GM18511 (cell line): ENCODE data around the gene UAP1.

Experiments used
- ATAC-seq: cut with Tn5 transposase; IDR thresholded peaks from one replicate; pipeline ENCODE4 v1.9.1; 2021; ENCODE audit warnings: mild to moderate bottlenecking, moderate library complexity; ENCODE audit not compliant: unreplicated experiment

Gene UAP1

DNA sequence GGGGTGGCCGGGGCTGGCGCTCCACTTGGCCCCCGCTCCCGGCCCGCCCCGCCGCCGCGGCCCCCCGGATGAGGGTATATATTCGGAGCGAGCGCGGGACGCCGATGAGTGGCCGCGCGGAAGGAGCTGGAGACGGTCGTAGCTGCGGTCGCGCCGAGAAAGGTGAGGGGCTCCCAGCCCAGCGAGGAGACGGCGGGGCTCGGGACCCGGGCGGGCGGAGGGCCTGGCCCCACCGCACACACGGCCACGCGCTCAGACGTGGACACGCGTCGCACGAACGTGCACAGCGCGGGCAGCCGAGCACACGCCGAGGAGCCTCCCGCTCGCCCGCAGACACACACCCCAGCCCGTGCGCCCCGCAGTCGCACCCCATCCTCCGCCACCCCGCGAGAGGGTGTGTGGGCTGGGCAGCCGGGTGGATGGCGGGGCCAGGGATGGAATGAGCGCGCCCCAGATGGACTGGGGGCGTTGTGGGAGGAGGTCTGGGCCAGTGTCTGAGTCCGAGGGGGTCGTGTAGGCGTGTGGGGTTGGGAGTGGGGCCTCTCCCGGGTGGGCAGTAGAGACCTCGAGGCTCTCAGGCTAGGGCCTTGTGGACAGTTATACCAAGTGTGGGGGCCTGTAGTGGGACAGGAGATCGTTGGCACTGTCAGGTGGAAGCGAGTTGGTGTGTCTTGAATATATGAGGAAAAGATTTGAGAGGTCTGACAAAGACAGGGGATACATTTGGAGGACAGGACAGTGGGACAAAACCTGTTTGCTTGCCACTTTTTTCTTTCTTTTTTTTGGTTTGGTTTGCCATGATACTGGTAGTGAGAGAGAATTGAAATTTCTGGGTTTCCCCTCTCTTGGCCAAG is at the start of gene UAP1:
UAP1 (plus strand) TSS at position 107 of the 854 bp plus-strand sequence. CDS start 4,347 bp downstream, outside the sequence.
- ATAC-seq, result peak; percentile 54

DNA sequence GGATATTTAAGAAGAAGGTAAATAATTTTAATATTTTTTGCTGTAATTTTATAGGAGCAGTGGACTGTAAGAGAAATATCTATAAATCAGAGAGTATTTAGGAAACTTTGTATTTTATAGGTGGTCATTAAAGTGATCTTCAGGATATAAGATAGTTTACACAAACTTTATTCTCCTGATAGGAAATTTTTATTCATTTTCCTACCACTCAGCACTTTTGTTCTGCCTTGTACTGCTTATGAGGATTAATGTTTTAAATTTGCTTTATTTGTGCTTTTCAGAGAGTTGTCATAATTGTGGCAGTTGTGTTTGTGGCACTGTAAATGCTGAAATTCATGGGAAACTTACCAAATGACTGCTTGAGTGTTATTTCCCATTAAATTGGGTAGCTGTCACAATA is 34.2 kb upstream of the UAP1 start:
- ATAC-seq, result no peak

DNA sequence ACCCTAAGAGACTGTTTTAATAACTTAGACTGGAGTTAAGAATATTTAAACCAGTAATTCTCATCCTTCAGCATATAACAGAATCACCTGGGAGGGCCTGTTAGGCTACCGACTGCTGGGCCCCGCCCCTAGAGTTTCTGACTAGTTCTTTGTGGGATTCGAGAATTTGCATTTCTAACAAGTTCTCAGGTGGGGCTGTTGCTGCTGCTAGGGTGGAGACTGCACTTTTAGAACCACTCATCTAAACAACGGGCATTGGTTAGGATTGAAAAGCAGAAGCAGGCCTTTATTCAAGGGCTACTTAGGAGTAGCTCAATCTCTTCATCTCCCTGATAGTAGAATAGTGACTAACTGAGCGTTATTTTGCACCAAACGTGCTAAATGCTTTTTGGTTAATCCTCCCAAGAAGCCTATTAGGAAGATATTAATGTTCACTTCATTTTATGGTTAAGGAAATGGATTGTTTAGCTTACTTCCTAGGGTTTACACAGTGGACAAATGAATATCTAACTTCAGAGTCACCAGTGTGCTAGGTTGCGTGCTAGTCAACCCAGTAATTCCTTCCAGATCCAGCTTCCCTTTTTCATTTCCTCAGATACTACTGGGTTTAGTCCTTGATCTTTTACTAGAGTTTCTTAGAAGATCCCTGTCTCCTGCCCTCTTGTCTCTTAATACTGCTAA is 31.1 kb upstream of the UAP1 start:
- peak; percentile 96 for ATAC-seq

DNA sequence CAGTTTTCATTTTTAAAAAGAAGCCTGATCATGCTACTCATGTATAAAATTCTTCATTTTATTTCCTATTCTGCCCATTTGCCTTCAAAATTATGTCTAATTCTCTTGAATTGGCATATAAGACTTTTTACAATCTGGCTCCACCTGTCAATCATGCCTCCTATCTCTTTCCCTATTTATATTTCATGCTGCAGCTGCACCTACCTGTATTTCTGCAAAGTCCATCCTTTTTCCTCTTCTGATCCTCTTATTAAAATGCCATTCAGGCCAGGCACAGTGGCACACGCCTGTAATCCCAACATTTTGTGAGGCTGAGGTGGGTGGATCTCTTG is 30.6 kb upstream of the UAP1 start:
- no peak for ATAC-seq

DNA sequence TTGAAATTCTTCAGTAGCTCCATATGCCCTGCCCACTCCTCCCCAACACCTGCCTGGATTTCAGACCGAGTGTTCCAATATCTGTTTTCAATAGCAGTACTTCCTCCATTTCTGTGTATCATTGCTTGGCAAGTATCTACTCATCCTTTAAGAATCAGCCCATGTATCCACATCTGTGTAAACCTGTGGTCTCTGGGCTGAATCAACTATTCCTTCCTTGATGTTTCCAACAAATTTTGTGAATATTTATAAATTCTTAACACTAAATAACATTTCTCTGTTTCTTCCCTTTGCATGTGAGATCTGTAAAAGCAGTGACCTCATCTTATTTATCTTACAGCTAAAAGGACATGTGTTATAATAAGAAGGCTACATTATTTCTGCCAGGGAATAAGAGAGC is 26.0 kb upstream of the UAP1 start:
- ATAC-seq, result no peak

DNA sequence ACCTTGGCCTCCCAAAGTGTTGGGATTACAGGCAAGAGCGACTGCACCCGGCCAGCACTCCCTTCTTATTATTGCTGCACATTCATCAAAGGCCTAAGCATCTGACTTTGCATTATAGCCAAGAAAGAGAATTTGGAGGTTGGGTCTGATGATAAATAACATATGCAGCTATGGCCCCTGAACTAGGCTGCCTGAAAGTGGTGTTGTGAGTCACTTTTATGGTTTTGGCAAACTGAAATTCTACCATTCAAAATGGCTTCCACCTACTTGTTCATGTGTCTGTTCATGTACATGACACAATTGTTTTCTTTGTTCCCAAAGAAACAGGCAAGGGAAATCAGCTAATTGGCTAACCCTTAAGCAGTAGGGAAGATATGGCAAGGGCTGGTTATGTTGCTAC is 25.0 kb upstream of the UAP1 start:
- ATAC-seq, result no peak

DNA sequence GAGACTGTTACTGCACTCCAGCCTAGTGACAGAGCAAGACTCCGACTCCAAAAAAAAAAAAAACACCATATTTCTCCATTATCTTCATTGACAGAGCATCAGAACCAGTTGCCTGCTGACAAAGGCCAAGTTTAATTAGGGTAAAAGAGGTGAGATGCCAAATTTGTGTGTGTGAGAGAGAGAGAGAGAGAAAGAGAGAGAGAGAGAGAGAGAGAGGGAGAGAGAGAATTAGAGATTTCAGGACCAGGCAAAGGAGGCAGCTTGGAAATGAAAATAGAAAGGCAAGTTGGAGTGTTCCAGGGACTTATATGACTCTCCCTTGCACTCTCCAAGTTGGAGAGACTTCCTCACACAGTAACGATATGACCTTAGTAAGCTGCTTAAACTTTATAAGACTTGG is 24.3 kb upstream of the UAP1 start:
- no peak for ATAC-seq

DNA sequence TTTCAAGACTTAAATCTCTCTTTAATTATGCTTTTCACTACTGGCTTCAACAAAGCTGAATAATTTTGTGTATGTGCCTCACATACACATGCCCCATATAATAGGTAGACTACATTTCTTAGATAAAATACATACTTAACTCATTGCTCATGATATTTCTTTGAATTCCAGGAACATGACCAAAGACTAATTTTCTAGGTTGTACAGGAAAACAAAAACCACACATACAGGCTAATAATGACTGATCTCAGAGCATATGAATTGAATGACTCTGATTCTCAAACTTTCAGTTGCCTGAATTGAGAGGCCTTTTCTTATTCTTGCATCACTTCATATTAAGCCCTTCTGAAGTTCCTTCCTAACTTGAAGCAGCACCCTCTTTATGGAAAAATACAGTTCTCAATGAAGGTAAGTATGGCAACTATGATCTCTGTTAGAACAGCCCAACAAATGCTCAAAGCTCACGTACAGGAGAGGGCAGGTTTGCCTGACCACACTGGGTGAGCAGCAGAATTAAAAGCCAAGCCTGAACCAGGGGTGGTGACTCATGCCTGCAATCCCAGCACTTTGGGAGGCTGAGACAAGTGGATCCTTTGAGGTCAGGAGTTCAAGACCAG is 22.6 kb upstream of the UAP1 start:
- no peak for ATAC-seq

DNA sequence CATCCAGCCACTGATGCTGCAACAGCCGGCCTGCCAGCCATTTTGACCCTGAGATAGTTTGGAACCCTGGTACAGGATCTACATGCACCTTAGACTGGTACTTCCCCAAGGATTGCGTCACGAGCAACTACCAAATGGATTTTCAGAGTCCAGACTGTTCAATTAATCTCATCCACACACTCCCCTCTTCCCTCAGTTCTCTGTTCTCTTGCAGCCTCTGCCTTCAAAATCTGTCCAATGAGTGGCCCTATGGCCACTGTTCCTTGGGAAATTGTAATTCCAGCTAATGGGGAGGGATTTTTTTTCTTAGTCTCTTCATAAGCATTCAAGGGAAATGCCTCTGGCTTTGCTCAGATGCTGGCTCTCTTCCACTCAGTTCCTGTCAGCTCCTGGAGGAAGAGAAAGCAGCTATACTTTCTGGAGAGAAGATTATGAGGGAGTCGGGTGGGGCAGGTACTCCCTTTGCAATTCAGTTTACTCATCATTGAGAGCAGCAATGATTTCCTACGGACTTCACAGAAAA is 19.8 kb upstream of the UAP1 start:
- ATAC-seq, result no peak

DNA sequence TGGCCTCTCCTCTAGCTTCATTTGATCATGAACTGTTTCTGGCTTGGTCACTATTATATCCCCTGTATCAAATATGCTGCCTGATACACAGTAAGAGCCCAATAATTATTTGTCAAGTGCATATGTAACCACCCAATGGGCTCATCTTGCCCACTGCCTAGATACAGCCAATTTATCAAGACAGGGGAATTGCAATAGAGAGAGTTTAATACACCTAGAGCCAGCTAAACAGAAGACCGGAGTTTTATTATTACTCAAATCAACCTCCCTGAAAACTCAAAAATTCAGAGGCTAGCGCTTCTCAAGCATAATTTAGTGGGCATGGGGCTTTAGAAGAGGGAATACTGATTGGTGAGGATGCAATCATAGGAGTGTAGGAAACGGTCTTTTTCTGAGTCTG is 18.3 kb upstream of the UAP1 start:
- ATAC-seq, result no peak

DNA sequence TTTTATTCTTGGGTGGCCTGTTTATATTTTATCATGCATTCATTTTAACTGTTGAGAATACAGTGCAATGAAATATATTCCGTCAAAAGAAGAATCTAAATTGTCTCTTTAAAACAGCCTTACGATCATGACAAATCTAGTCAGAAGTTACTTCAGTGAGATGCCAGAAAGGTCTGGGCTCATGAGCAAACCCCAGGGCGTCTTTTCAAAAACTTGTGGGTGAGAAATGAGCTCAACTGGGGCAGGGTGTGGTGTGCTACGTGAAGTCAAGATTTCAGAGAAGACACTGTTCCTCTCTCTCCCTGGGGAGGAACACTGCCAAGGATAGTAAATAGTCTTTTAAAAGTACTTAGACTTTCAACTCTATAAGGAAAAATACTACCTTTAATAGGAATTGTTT is 13.4 kb upstream of the UAP1 start:
- ATAC-seq, result no peak

DNA sequence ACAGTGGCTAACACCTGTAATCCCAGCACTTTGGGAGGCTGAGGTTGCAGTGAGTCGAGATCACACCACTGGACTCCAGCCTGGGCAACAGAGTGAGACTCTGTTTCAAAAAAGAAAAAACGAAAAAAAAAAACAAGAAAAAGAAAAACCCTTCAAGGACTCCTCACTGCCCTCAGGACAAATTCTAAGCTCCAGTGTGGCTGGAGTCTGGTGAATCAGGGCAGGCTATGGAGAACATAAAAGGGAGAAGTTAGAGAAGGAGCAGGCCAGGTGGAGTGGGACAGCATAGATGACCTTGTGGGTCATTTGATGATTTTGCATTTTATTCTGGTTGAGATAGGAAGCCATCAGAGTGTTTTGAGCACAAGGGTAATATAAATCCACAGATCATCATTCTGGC is 12.5 kb upstream of the UAP1 start:
- no peak for ATAC-seq

DNA sequence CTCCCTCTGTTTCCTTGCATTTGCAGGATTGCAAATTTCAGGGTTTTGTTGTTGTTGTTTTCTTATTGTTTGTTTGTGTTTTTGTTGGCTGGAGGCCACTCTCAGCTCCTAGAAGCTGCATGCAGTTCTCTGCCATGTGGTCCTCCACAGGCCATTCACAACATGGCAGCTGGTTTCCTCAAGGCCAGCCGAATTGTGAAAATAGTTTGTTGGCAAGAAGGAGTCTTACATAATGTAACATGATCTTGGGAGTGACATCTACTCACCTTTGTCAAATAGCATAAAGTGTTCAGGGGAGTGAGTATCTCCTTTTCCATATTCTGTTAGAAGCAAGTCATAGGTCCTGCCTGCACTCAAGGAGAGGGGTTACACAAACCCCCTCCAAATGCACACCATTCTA is 10.6 kb upstream of the UAP1 start:
- ATAC-seq, result no peak

DNA sequence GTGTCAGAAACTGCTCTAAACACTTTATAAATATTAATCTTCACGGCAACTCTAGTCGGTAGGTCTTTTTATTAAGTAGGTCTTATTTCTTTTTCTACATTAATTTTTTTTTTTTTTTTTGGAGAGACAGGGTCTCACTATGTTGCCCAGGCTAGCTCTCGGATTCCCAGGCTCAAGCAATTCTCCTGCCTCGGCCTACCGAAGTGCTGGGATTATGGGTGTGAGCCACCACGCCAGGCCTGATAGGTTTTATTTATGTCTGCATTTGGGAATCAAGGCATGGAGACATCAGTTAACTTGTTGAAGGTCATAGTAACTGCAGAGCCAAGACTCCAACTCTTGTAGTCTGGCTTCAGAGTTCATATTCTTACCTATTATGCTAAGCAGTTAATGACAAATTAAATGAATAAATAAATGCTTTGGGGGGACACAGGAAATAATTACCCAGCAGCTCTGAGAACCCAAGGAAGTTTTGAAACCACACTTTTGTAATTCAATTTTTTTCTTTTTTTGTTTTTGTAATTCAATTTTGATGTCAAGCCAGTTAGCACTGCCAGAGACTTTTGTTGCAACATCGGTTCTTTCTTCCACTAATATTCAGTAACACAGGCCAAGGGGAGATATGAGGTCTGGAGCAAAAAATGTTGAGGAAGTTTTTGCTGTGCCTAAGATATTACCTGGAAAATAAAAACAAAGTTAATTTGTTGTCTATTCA is 9.4 kb upstream of the UAP1 start:
- no peak for ATAC-seq

DNA sequence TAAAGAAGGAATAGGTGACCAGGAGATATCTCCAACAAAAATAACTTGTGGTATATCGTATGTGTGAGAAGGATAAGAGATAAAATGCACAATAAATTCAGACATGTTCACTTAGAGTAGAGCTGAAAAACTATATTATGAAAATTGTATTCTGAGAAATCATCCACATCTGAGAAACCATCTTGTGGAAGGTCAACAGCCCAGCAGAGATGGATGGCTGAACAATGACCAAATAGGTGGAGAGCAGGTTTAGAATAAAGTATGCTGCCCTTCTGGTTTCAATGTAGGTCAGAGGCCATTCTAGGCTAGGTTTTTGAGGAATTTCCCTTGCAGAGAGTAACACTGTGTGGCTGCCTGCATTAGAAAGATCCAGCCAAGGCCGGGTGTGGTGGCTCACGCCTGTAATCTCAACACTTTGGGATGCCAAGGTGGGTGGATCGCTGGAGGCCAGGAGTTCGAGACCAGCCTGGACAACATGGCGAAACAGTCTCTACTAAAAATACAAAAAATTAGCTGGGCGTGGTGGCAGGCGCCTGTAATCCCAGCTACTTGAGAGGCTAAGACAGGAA is 8.8 kb upstream of the UAP1 start:
- no peak for ATAC-seq

DNA sequence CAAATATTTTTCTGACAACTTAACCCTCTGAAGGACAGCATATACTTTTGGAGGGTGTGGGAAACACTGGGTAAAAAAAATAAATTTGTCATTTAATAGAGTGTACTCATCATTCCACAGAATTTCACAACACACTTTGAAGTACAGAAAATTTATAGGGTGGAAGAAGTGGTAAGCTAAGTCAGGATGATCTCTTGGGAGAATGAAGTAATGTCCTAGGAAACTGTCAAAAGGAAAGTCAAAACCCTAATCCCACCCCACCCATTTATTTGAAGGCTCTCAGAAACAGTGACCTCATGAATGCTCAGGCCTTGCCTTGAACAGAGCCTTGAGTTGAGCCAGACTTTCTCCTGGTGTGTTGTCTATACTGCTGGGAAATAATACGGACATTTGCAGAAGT is 7.3 kb upstream of the UAP1 start:
- no peak for ATAC-seq

DNA sequence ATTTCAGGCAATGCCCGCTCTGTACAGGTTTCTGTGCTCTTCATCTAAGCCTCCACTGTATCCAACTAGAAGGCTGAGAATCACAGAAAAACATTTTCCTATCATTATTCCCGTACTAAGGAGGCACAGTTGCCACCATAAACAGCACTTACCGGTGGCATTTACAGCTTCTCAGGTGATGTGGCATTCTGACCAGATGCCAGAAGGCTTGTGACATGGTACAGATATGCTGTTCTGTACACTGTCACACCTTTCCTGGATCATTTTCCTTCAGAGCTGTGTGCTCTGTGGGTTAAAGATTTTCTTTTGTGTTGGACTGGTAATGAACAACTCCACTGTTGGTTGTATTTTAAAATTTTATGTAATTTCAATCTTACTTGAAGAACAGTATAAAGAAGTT is 4.0 kb upstream of the UAP1 start:
- ATAC-seq, result no peak

DNA sequence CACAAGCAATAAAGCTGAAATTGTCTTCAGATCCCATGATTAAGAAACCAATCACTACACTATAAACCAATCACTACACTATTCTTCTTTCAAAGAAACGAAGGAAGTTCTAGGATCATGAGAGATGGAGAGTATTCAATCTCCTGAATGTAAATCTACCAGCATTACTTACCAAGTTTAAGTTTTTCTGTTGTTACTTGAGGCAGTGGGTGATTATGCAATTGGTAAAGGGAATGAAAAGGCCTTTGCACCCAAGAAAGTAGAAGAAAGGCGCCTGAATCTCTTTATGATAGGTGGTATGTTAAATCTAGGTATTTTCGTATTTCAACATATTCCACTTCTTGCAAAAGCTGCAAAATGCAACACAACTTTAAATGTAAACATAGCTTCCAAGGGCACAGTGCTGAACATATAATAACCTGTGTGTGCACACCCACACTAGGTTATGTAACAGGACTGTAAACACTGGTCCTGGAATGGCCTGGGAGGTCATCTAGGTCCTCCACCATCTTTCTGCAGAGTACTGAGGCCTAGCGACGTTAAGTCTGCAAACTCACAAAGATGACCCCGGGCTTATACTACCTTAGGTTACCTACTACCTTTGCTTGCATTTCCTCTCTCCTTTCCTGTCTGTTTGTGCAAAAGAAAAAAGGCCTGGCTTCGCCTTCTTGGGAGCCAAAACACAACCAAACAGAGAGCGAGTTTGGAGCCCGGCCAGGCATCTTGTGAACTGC is 1.1 kb upstream of the UAP1 start:
- ATAC-seq, result no peak

DNA sequence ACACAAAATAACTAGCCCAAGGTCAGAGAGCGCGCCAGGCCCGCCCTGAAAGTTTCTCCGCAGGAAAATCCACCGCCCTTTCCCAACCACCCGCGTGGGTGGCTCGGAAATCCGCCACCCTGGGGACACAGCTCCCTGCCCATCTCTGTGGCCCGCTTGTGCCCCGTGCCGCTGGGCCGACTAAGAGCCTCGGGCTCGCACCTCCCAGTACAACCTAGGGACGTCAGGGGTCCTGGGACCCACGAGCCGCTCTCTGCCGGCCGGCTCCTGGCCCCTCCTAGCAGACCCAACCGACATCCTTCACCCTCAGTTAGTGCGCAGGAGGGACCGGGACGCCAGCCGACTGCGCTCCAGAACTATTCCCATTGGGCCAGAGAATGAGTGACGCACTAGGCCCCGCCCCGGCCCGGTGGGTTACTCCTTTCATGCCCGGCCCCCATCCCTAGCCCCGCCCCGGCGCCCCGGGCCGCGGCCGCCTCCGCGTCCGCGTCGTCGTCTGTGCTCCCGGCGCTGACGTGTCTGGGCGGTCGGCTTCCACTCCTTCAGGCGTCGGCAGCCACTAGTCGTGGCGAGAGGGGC is 396 bp upstream of the UAP1 start:
- peak; percentile 91 for ATAC-seq

DNA sequence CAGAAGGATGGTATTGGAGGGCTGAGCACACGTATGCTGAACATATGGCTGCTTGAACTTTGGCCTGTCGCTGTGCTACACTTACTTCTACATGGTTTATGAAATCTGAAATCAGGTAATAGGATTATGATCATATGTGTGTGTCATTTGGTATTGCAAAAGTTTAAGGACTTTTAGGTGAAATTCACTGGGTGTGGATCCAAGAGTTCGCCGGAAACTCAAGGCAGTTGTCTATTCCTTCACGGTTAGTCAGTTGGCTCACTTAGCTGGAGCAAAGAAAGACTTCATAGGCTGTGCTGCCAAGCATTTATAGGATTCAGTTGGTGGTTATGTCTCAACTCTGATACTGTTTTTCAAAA is 927 bp downstream of the UAP1 start:
- no peak for ATAC-seq
